ENCODE results near the gene CFAP68.

Gene CFAP68

GRCh38 chr11:111913031-111913861, 33.9 kb downstream of the CFAP68 start:
- in situ Hi-C loops (cut with MboI; ENCODE audit: low pct_unique_long_range_greater_than_20kb, low sequenced_read_pairs, unreplicated experiment), result no loop called here
- no peak for DNase-seq (ENCODE audit: low spot score)
- no peak for TF ChIP-seq CTCF (IDR thresholded peaks at IDR 0.05; ENCODE audit: extremely low read depth, insufficient read depth, missing control alignments)

DNA sequence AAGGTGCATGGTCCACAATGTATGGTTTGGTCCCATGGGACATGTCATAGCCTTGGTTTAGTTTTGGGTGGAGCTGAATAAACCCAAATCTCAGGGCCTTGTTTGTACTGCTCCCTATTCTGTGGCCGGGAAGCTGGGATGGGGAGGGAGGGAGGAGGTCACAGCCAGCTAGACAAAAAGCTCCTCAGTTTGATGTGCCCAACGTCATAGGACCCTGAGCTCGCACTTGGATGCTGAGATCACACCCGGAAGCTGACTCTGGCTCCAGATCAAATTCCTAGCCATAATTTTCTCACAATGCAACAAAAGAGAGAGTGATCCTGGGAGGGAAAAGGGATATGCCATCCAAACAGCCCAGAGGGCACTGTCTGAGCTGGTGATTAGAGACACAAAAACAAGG, 34.7 kb downstream of the CFAP68 start:
- no peak for DNase-seq (ENCODE audit: low spot score)
- in situ Hi-C loops (cut with MboI; ENCODE audit: low pct_unique_long_range_greater_than_20kb, low sequenced_read_pairs, unreplicated experiment), result no loop called here
- no peak for TF ChIP-seq CTCF (IDR thresholded peaks at IDR 0.05; ENCODE audit: extremely low read depth, insufficient read depth, missing control alignments)

DNA sequence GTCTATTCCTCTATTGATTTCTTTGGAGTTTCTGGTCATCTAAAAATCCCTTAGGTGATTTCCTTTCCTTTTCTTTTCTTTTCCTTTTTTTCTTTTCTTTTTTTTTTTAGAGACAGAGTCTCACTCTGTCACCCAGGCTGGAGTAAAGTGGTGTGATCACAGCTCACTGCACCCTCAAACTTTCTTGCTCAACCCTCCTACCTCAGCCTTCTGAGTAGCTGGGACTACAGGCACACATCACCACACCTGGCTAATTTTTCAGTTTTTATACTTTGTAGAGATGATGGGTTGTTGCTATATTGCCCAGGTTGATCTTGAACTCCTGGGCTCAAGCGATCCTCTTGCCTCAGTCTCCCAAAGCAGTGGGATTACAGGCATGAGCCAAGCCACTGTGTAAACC, 37.4 kb downstream of the CFAP68 start:
- no peak for TF ChIP-seq CTCF (IDR thresholded peaks at IDR 0.05; ENCODE audit: extremely low read depth, insufficient read depth, missing control alignments)
- DNase-seq (ENCODE audit: low spot score), result no peak
- in situ Hi-C loops (cut with MboI; ENCODE audit: low pct_unique_long_range_greater_than_20kb, low sequenced_read_pairs, unreplicated experiment), result no loop called here

DNA sequence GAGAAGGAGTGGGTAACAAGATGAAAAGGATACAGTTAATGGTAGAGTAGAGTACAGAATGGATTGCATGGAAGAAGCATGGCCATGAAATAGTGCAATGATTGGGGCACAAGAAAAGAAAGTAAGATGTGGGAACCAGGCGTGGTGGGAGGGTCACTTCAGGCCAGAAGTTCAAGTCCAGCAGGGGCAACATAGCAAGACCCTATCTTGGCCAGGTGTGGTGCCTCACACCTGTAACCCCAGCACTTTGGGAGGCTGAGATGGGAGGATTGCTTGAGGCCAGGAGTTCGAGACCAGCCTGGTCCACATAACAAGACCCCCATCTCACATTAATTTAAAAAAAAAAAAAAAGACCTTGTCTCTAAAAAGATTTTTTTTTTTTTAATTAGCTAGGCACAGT, 38.0 kb downstream of the CFAP68 start:
- DNase-seq (ENCODE audit: low spot score), result no peak

DNA sequence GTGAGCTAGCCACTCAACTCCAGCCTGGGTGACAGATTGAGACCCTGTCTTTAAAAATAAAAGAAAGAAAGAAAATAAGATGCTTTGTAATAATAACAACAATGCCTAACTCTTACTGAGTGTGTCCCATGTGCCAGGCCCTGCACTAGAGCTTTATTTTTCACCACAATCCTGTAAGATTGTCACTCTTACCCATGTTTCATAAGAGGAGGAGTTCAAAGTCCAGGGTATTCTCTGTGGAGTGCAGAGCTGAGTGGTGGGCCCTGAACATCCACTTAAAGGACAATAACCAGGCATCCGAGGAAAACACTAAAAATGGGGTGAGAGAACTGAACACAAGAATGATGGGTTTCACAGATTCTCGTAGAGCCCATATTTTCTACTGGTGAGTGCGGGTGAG, 38.4 kb downstream of the CFAP68 start:
- no peak for TF ChIP-seq CTCF (IDR thresholded peaks at IDR 0.05; ENCODE audit: extremely low read depth, insufficient read depth, missing control alignments)
- no peak for DNase-seq (ENCODE audit: low spot score)
- in situ Hi-C loops (cut with MboI; ENCODE audit: low pct_unique_long_range_greater_than_20kb, low sequenced_read_pairs, unreplicated experiment), result no loop called here

More for the DNA sequence above, 38.0 kb downstream of the CFAP68 start:
- in situ Hi-C loops (cut with MboI; ENCODE audit: low pct_unique_long_range_greater_than_20kb, low sequenced_read_pairs, unreplicated experiment), result no loop called here
- TF ChIP-seq CTCF (IDR thresholded peaks at IDR 0.05; ENCODE audit: extremely low read depth, insufficient read depth, missing control alignments), result no peak

DNA sequence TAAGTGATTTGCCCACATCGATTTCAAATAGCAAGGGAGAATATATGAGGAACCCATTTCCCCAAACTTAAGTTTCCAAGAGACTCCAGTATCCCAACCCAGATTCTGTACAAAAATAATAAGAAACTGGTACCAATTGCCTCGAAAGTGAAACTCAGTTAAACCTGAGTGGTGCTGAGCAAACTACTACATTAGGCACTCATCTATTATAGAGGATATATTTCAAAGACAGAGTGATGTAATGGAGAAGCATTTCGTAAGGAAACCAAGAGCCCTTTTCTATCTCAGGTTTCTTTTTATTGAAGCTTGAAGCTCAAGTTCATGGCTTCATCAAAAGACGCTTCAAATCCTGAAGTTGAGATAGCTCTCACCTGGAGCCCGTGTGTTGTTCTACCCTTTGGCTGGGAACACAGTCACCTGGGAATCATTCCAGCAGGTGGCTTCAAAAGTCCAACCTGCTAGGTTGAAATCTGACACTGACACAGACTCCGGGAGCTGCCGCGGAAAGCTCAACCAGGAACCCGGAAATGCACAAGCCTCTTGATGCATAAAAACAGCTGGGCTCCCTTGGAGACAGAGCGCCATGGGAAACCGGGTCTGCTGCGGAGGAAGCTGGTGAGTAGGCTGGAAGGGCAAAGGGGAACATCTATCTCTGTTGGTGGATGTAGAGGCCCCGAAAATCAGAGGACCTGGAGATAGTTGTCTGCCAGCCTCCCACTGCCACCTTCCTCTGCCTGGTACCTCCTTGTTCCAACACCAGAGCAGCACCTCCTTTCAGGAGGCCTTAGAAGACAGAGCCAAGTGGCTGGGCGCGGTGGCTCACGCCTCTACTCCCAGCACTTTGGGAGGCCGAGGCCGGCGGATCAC, 39.3 kb downstream of the CFAP68 start, which contains the start of gene C11orf52:
Gene C11orf52, plus strand, starts transcription at position 524 of the 867 bp plus-strand sequence. Its CDS starts 60 bp downstream, at position 584.
- in situ Hi-C loops (cut with MboI; ENCODE audit: low pct_unique_long_range_greater_than_20kb, low sequenced_read_pairs, unreplicated experiment), result no loop called here
- no peak for DNase-seq (ENCODE audit: low spot score)

More for the DNA sequence above, 39.3 kb downstream of the CFAP68 start, which contains the start of gene C11orf52:
- TF ChIP-seq CTCF (IDR thresholded peaks at IDR 0.05; ENCODE audit: extremely low read depth, insufficient read depth, missing control alignments), result no peak

All from GM13977 (cell line).